ENCODE results near the gene USHBP1. TPM values are rescaled to one million over a fixed set of nuclear protein-coding genes. Genes with fewer than 3 reads are reported as not detected.

The USHBP1 gene
- total and polyA plus RNA-seq, 4 donors = 6.2 to 12.3 (median 11.6) TPM

GRCh38 chr19:17213334-17213733, 51.2 kb downstream of the USHBP1 start:
- no peak overlapping the region for H3K9ac ChIP-seq (ENCODE audit: insufficient read depth in 1 of 2, low read length in 2 of 2)
- DNase-seq = no peak
- no peak for TF ChIP-seq CTCF (IDR thresholded peaks at IDR 0.05; ENCODE audit: control extremely low read depth, extremely low read depth)
- no peaks in the 10 kb centered on the region for H3K9me3 ChIP-seq (ENCODE audit: control insufficient read depth in 4 of 4, insufficient read depth in 3 of 4, low read length in 3 of 4)
- 95% methylated on average over 5 of the region's 5 CpGs for WGBS, 2 donors
- peaks cover 16 to 55% (median 19%) of the 10 kb centered on the region in 4 donors for H3K36me3 ChIP-seq (ENCODE audit: control insufficient read depth in 4 of 4, insufficient read depth in 4 of 4, low read length in 4 of 4)
- no peak for ATAC-seq (ENCODE audit: insufficient read depth, low FRiP score)
- H3K27me3 ChIP-seq (ENCODE audit: control insufficient read depth in 3 of 3, insufficient read depth in 3 of 3, low read length in 2 of 3) = no peaks in the 10 kb centered on the region
- no peak overlapping the region for H3K27ac ChIP-seq (ENCODE audit: low read depth in 1 of 2, low read length in 1 of 2)
- H3K4me3 ChIP-seq = no peak overlapping the region
- H3K4me1 ChIP-seq (ENCODE audit: control insufficient read depth in 5 of 5, insufficient read depth in 5 of 5, low read length in 5 of 5) = peaks cover 0 to 13% (median 8%) of the 10 kb centered on the region in 5 donors

- Histone ChIP-seq H3K27ac (ENCODE audit: low read depth in 1 of 2, low read length in 1 of 2) (no peak overlapping the region), H3K9ac (ENCODE audit: insufficient read depth in 1 of 2, low read length in 2 of 2) (no peak overlapping the region), H3K27me3 (ENCODE audit: control insufficient read depth in 3 of 3, insufficient read depth in 3 of 3, low read length in 2 of 3) (no peaks in the 10 kb centered on the region), H3K4me3 (no peak overlapping the region), H3K4me1 (ENCODE audit: control insufficient read depth in 5 of 5, insufficient read depth in 5 of 5, low read length in 5 of 5) (peaks cover 0 to 13% (median 8%) of the 10 kb centered on the region in 5 donors), H3K36me3 (ENCODE audit: control insufficient read depth in 4 of 4, insufficient read depth in 4 of 4, low read length in 4 of 4) (peaks cover 9 to 53% (median 19%) of the 10 kb centered on the region in 4 donors), H3K9me3 (ENCODE audit: control insufficient read depth in 4 of 4, insufficient read depth in 3 of 4, low read length in 3 of 4) (no peaks in the 10 kb centered on the region)
- whole genome bisulfite sequencing, 2 donors = 95 to 96% methylated on average over 57 to 58 of the region's 58 CpGs
- ATAC-seq (ENCODE audit: insufficient read depth, low FRiP score) = no peak
- DNase-seq = no peak
- TF ChIP-seq CTCF (IDR thresholded peaks at IDR 0.05; ENCODE audit: control extremely low read depth, extremely low read depth) = no peak
Measured at GRCh38 chr19:17211547-17212446, 52.7 kb downstream of the USHBP1 start.

- TF ChIP-seq CTCF (IDR thresholded peaks at IDR 0.05; ENCODE audit: control extremely low read depth, extremely low read depth) = no peak
- no peak overlapping the region for H3K9ac ChIP-seq (ENCODE audit: insufficient read depth in 1 of 2, low read length in 2 of 2)
- H3K4me1 ChIP-seq (ENCODE audit: control insufficient read depth in 5 of 5, insufficient read depth in 5 of 5, low read length in 5 of 5) = peaks cover 0 to 6% (median 4%) of the 10 kb centered on the region in 5 donors
- no peaks in the 10 kb centered on the region for H3K27me3 ChIP-seq (ENCODE audit: control insufficient read depth in 3 of 3, insufficient read depth in 3 of 3, low read length in 2 of 3)
- no peak overlapping the region for H3K4me3 ChIP-seq
- no peak for DNase-seq
- ATAC-seq (ENCODE audit: insufficient read depth, low FRiP score) = no peak
- peaks cover 9 to 65% (median 21%) of the 10 kb centered on the region in 4 donors for H3K36me3 ChIP-seq (ENCODE audit: control insufficient read depth in 4 of 4, insufficient read depth in 4 of 4, low read length in 4 of 4)
- H3K27ac ChIP-seq (ENCODE audit: low read depth in 1 of 2, low read length in 1 of 2) = no peak overlapping the region
- WGBS, 2 donors = 94 to 98% methylated on average over 14 of the region's 14 CpGs
- no peaks in the 10 kb centered on the region for H3K9me3 ChIP-seq (ENCODE audit: control insufficient read depth in 4 of 4, insufficient read depth in 3 of 4, low read length in 3 of 4)
Measured at GRCh38 chr19:17210296-17210695, 54.2 kb downstream of the USHBP1 start.

Measured in lung (tissue), 12 donors.